Renal cortex interstitium (tissue), 15 donors: Measurements from ENCODE around the gene OR8U1. TPM values are rescaled to one million over a fixed set of nuclear protein-coding genes. Genes with fewer than 3 reads are reported as not detected.
"Not testable (repeated sequence)": the region's sequence is repeated elsewhere in the genome, so short reads cannot be mapped to it uniquely, and the experiment has no call there.

Experiments used
- DNase-seq, 11 donors: peaks; one replicate each; pipeline ENCODE4 v3.0.0-alpha.2; 2013; ENCODE audit warnings: low read depth in 9 of 11, low spot score in 4 of 11; ENCODE audit errors: extremely low read depth in 1 of 11
- long read RNA-seq, 16 experiments: transcript quantifications; one replicate each; lab custom pipeline, GENCODE V29; 2026
- polyA plus RNA-seq, 3 donors: library from polyadenylated mRNA; unstranded; fragments of 120-200 nt; gene quantifications; one replicate each; pipeline ENCODE4 v1.2.1, GENCODE V29; 2013; ENCODE audit not compliant: insufficient read length in 3 of 3

The OR8U1 gene
- not detected for polyA plus RNA-seq
- long read RNA-seq, donor 1: 0 reads
- long read RNA-seq, donor 2: 0 reads
- long read RNA-seq, donor 3: 0 reads
- long read RNA-seq, donor 4: 0 reads
- long read RNA-seq, donor 5: 0 reads
- long read RNA-seq, donor 6: 0 reads
- long read RNA-seq, donor 7: 0 reads
- long read RNA-seq, donor 8: 0 reads
- long read RNA-seq, donor 9: 0 reads
- long read RNA-seq, donor 10: 0 reads
- long read RNA-seq, donor 11: 0 reads
- long read RNA-seq, donor 12: 0 reads
- long read RNA-seq, donor 13: 0 reads
- long read RNA-seq, donor 14: 0 reads
- long read RNA-seq, donor 15: 0 reads
- long read RNA-seq, donor 16: 0 reads

DNA sequence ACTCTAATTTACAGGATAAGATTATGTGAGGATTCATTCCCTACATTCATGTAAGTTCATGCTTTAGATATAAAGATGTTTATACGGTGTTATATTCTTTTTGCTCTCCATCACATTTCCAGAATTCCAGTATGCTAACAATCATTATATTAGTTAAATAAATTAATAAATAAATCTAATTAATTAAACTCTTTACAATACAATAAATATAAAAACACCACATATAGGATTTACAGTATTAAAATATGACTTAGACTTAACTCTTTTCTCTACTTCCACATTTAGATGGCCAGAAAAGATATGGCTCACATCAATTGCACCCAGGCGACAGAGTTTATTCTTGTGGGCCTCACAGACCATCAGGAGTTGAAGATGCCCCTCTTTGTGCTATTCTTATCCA, at the start of gene OR8U1:
TSS of gene OR8U1 (plus strand) at position 301 of the 400 bp plus-strand sequence. CDS start at position 301, 0 bp downstream.
- DNase-seq: no peak

DNA sequence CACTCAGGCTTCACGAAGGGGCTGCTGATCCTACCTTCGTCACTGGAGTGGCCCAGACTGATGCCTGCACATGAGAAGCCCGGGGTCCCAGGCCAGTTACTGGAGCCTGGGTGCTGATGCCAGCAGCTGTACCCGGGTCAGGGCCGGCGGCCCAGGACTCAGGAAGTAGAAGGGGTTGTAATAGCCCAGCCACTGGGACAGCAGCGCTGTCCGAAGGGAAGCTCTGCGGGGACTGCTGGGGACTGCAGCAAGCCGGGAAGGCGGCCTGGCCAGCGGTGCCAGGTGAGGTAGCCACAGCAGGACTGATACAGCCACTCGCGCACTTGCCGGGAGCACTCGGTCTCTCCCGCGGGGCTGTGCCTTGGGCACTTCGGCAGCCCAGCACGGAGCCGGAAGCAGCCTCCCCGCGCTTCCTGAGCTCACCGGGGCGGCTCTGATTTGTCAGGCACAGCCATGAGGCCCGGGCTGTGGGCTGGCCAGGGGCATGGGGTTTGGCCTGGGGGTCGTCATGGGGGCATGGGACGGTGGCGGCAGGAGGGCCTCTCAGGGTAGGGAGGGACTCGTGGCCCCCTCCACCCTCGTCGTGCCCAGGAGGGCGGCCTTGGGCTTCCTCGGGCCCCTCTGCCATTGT, 43.4 kb upstream of the OR8U1 start:
- DNase-seq: no peak

DNA sequence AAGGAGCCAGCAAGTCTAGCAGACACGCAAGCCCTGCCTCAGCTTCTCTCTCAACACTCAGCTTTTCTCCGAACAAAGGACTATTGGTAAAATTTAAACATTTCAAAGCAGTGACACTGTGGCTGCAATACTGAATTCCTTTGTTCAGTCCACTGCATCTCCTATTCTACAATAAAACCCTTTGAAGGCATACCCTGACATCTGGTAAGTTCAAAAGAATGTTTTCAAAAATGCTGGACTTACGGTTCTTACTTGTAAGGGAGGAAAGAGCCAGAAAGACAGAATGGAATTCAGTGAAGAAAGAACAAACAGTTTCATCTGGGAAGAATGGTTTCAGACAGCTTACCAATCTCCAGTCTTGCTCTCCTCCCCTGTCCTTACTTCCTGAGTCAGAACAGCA, 42.3 kb upstream of the OR8U1 start:
- no peak for DNase-seq

DNA sequence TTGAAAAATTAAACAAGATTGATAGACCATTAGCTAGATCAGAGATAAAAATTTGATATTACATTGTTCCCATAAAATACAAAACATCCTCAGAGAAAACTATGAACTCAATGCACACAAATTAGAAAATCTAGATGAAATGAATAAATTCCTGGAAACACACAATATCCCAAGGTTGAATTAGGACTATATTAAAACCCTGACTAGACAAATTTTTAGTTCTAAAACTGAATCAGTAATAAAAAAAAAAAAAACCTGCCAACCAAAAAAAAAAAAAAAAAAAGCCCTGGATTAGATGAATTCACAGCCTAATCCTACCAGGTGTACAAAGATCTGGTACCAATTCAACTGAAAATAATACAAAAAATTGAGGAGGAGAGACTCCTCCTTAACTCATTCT, 35.1 kb upstream of the OR8U1 start:
- DNase-seq: no peak

DNA sequence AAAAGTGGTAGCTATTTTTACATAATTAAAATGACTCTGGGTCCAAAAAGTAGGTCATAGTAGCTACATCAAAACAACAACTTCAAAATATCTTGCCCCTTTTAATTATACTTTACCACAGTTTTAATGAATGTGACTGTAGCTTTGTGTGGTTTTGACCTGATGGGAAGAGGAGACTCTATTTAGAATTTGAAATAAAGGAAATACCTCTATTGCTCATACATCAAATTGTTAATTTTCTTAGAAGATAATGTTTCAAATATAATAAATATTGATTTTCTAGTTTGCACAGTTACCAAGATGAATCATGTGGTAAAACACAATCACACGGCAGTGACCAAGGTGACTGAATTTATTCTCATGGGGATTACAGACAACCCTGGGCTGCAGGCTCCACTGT, 29.7 kb upstream of the OR8U1 start, which contains the start of gene OR8K1:
TSS of gene OR8K1 (plus strand) at position 301 of the 400 bp plus-strand sequence. CDS start at position 301, 0 bp downstream.
- no peak for DNase-seq

DNA sequence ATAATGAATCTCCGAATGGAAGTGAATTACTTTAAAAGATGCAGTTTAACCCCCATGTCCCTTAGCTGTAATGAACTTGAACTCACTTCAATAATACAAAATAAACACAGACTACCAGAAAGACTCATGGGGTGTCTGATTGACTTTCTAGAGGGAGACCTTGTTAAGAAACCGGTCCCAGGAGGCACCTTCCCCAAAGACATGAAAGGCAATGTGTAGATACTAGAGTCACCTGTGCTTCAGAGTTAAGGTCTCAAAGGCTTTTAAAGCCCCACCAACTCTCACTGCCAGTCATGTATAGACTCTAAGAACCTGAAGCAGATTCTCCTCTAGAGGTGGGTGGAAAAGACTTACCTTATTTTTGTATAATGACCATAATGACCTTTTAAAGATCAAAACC, 21.4 kb upstream of the OR8U1 start, which contains the start of gene OR8J1:
TSS of gene OR8J1 (plus strand) at position 301 of the 400 bp plus-strand sequence. CDS start 5,956 bp downstream, outside the sequence.
- no peak for DNase-seq

DNA sequence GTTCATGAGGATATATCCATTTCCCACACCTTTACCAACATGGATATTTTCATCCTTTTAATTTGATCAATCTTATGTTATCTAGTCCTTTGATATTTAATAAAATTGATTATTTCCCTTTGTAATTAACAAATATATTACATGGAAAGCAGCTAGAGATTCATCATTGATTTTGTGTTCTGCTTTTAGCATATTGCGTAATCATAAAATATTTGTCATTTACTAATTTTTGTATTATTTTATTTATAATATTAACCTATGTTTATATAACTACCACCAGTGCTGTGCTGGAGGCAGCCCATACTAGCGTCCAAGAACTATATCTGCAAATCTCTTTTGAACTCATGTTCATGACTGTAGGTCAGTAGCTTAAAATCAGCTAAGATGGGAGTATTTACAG, 4.7 kb downstream of the OR8U1 start:
- DNase-seq: no peak

DNA sequence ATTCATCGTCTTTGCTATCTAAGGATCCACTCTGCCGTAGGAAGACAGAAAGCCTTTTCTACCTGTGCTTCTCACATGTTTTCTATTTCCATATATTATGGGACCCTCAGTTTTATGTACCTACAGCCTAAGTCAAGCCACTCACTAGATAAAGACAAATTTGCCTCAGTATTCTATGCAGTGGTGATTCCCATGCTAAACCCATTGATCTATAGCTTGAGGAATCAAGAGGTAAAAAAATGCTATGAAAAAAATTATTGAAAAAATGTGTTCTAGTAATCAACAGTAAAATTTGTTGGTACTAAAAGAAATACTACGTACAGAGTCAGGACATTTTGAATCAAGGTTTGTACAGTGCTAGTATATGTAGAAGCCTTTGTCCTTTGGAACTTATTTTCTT, 19.0 kb downstream of the OR8U1 start:
- no peak for DNase-seq

DNA sequence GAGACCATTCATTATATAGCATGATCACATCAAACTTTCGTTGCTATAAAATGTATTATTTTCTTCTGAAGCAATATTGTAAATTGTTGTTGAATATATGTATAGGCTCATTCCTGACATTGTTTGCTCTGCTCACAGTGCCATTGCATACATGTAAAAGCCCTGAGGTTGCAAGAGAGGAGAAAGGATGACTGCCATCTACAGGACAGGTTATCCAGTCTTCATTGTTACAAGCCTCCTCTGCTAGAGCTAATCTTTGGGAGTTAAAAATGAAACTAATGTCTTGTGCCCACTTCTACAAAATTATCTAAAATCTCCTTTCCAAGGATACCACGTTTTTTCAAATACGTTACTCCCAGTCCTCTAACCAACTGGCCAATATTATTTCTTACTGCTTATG, 20.6 kb downstream of the OR8U1 start:
- DNase-seq: no peak

DNA sequence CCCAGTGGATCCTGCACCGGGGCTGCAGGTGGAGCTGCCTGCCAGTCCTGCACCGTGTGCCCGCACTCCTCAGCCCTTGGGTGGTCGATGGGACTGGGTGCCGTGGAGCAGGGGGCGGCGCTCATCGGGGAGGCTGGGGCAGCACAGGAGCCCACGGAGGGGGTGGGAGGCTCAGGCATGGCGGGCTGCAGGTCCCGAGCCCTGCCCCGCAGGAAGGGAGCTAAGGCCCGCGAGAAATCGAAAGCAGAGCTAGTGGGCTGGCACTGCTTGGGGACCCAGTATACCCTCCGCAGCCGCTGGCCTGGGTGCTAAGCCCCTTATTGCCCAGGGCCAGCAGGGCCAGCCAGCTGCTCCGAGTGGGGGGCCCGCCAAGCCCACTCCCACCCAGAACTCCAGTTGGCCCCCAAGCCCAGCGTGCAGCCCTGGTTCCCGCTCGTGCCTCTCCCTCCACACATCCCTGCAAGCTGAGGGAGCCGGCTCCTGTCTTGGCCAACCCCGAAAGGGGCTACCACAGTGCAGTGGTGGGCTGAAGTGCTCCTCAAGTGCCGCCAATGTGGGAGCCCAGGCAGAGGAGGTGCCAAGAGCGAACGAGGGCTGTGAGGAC, 26.5 kb downstream of the OR8U1 start:
- DNase-seq: not testable (repeated sequence)

DNA sequence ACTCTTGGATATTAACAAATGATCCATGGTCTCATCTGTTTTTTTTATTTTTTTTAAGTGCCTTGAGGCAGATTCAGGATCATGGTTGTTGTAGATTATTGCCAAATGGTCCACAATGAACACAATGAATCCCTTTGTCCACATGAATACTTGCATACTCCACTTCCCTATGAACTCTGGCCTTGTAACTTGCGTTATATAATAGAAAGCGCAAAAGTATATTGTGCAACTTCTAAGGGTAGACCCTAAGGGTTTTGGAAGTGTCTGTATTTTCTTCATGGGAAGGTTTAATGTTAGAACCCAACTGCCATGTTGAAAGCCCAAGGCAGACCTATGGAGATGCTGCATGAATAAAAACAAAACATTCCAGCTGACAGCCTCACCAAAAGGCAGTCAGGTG, 29.0 kb downstream of the OR8U1 start:
- DNase-seq: no peak

DNA sequence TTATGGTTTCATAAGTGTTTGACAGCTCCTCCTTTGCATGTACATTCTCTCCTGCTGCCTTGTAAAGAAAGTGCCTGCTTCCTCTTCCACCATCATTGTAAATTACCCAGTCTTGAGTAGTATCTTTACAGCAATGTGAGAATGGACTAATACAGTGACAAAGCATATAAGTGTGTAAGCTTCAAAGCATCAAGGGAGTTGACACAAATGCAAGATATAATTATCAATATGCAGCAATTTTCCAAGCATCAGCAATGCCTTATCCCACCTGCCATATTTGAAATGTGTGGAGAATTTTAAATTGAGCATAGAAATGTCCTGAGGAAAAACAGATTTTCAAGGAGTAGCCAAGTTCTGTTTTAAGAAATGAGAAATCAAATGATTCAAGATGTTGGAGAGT, 35.4 kb downstream of the OR8U1 start:
- DNase-seq: no peak

DNA sequence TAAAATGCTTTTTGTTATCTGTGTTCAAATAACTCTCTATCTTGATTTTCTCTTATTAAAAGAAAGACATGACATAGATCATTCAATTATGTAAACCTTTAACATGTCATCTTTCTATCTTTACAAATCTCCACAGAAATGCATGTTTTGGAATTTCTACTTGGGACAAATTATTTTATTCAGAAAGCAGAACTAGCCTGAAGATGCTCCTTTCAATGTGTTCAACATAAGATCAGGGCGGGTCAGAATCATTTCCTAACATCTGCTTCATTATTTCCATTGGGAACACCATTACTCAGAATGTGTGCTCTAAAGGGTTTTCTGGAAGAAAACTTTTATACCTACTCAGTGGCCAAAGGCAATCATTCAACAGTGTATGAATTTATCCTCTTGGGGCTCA, 37.0 kb downstream of the OR8U1 start, which contains the start of gene OR5AL1:
TSS of gene OR5AL1 (plus strand) at position 301 of the 400 bp plus-strand sequence.
- DNase-seq: no peak

Other genes starting within 250 kb of the OR8U1 start
- gene OR8J3, start 235.4 kb upstream of the OR8U1 start, polyA plus RNA-seq: not detected
- not detected for gene OR8K5, start 215.3 kb upstream of the OR8U1 start, polyA plus RNA-seq
- gene OR5J2, start 199.0 kb upstream of the OR8U1 start, polyA plus RNA-seq: not detected
- gene OR5T2, start 141.4 kb upstream of the OR8U1 start, polyA plus RNA-seq: not detected
- gene OR5T3, start 123.4 kb upstream of the OR8U1 start, polyA plus RNA-seq: not detected
- gene OR5T1, start 101.5 kb upstream of the OR8U1 start, polyA plus RNA-seq: not detected
- not detected for gene OR8H1, start 83.4 kb upstream of the OR8U1 start, polyA plus RNA-seq
- not detected for gene OR8K3, start 60.5 kb upstream of the OR8U1 start, polyA plus RNA-seq
- gene OR8K1, start 29.6 kb upstream of the OR8U1 start, polyA plus RNA-seq: not detected
- not detected for gene OR8J1, start 21.3 kb upstream of the OR8U1 start, polyA plus RNA-seq
- gene OR5AL1, start 37.1 kb downstream of the OR8U1 start, polyA plus RNA-seq: not detected
- gene OR5M3, start 97.7 kb downstream of the OR8U1 start, polyA plus RNA-seq: not detected
- not detected for gene OR5M8, start 115.7 kb downstream of the OR8U1 start, polyA plus RNA-seq
- gene OR5M11, start 167.6 kb downstream of the OR8U1 start, polyA plus RNA-seq: not detected
- gene OR5M10, start 202.1 kb downstream of the OR8U1 start, polyA plus RNA-seq: not detected
- not detected for gene OR5M1, start 239.2 kb downstream of the OR8U1 start, polyA plus RNA-seq